ENCODE data around the gene DTD1.
A peak's percentile ranks its signal among the peaks of the same experiment; 100 is the strongest.

DNA sequence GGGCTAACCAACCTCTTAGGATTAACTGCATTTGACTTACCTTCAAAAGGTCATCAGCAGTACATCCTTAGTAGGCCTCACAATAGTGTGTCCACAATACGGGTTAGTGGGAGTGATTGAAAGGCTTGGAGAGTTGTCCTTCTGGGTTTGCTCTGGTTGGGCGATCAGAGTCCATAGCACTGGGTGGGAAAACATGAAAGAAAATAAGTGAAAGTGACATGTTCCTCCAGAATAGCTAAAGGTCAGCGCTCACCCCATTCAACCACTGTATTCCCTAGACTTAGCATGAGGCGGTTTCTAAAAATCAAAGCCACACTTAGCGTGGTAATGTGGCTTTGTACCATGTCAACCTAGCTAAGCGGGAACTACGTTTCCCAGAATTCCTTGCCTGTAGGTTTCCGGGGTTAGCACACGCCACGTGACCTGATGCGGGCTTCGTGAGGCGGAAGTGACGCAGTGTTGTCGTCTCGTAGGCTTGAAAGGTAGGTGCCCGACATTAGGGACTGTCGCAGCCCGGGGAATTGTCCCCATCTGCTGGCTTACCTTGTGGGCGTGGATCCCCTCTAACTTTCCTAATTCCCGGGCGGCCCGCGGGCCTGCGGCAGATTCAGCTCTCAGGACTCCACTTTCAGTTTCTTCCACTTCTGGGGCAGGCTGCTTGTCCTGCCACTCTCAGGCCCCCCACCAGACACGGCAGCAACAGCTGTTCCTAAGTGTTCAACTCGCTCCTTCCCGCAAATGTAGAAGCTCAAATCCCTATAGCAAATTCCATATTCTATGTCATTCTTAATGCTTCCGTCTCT, 206.0 kb downstream of the DTD1 start:
- TF ChIP-seq, protein P1, sequence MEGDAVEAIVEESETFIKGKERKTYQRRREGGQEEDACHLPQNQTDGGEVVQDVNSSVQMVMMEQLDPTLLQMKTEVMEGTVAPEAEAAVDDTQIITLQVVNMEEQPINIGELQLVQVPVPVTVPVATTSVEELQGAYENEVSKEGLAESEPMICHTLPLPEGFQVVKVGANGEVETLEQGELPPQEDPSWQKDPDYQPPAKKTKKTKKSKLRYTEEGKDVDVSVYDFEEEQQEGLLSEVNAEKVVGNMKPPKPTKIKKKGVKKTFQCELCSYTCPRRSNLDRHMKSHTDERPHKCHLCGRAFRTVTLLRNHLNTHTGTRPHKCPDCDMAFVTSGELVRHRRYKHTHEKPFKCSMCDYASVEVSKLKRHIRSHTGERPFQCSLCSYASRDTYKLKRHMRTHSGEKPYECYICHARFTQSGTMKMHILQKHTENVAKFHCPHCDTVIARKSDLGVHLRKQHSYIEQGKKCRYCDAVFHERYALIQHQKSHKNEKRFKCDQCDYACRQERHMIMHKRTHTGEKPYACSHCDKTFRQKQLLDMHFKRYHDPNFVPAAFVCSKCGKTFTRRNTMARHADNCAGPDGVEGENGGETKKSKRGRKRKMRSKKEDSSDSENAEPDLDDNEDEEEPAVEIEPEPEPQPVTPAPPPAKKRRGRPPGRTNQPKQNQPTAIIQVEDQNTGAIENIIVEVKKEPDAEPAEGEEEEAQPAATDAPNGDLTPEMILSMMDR (IDR thresholded peaks at IDR 0.05) = peak in 3 of 6 experiments; percentile 12 to 20 (median 16)
- TF ChIP-seq POLR2A (IDR thresholded peaks at IDR 0.05) = peak in 2 of 4 donors; percentile 53 to 80

All from esophagus squamous epithelium (tissue), 4 donors.